Forelimb muscle (tissue), 1 donor: ENCODE measurements around the gene ERVH48-1. TPM values are rescaled to one million over a fixed set of nuclear protein-coding genes. Genes with fewer than 3 reads are reported as not detected.
"Not testable (repeated sequence)": the region's sequence is repeated elsewhere in the genome, so short reads cannot be mapped to it uniquely, and the experiment has no call there.

Experiments used
- DNase-seq: peaks from one replicate; pipeline ENCODE4 v3.0.0-alpha.2; 2013; ENCODE audit warnings: low read depth
- polyA plus RNA-seq: library from polyadenylated mRNA; unstranded; fragments of 120-200 nt; gene quantifications from one replicate; pipeline ENCODE4 v1.2.1, GENCODE V29; 2013; ENCODE audit not compliant: insufficient read length

Gene ERVH48-1
- polyA plus RNA-seq, 1 donor: 1.2 TPM

DNA sequence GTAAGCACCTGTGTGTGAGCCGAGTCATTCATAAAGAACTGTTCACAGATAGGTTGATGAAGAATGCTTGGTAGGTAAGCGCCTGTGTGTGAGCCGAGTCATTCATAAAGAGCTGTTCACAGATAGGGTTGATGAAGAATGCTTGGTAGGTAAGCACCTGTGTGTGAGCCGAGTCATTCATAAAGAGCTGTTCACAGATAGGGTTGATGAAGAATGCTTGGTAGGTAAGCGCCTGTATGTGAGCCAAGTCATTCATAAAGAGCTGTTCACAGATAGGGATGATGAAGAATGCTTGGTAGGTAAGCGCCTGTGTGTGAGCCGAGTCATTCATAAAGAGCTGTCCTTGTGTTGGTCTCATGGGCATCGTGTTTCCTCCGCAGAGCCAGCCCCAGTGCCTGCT lies 16.9 kb downstream of the ERVH48-1 start:
- not testable (repeated sequence) for DNase-seq

DNA sequence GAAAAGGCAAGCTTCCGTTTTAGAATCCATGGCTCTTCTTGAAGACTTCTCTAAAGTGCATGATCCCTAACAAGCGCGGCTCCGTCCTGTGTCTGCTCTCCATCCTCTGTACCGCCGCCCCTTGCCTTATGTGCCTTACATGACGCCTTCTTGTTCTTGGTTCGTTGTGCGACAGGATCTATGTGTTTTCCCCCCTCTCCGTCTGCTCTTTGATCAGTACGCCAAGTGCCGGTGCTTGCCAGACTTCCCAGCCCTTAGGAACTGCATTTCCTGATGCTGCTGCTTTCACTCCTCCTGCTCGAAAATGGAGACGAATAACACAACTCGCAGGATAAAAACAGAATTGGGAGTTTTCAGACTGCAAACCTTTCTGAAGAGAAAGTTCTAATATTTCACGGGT lies 19.2 kb downstream of the ERVH48-1 start:
- DNase-seq: no peak

DNA sequence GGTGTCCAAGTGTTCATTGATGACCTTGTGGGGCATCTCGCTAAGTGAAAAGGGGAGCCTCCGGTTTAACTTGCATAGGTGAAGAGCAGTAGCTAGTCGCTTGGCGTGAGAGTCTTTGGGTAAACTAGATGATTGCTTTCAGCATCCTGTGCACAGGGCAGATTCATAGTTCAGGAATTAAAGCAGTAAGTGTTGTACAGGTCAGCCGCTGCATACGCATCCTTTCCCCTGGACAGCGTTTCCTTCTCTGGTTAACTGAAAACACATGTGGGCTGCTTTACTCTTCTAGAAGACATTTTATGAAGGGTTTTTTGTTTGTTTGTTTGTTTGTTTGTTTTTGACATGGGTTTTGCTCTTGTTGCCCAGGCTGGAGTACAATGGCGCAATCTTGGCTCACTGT lies 20.2 kb downstream of the ERVH48-1 start:
- DNase-seq: no peak

DNA sequence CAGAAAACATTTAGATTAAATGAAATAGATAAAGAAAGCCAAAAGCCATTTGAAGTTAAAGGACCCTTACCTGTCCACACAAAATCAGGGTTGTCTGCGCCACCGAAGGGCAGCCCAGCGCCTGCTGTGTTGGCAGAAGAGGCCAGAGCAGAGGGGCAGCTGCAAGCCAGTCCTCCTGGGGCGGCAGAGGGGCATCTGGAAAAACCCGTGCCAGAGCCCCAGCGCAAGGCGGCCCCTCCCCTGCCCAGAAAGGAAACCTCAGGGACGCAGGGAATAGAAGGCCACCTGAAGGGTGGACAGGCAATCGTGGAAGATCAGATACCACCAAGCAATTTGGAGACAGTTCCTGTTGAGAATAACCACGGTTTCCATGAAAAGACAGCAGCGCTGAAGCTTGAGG lies 21.6 kb downstream of the ERVH48-1 start:
- DNase-seq: no peak

DNA sequence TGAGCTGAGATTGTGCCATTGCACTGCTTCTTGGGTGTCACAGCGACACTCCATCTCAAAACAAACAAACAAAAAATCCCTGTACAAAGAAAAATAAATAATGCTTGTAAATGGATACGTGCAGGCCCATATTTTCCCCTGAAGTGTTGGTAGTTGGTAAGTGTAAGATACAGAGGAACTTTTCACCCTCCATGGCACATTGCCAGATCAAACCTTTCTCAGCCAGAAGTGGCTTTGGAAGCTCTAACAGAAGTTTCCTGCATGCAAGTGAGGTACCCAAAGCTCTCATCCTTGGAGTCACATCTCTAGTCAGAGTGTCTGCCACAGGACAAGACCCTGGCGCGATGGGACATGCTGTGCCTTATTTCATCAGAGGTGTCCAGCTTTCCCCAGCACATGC lies 25.0 kb downstream of the ERVH48-1 start:
- no peak for DNase-seq

DNA sequence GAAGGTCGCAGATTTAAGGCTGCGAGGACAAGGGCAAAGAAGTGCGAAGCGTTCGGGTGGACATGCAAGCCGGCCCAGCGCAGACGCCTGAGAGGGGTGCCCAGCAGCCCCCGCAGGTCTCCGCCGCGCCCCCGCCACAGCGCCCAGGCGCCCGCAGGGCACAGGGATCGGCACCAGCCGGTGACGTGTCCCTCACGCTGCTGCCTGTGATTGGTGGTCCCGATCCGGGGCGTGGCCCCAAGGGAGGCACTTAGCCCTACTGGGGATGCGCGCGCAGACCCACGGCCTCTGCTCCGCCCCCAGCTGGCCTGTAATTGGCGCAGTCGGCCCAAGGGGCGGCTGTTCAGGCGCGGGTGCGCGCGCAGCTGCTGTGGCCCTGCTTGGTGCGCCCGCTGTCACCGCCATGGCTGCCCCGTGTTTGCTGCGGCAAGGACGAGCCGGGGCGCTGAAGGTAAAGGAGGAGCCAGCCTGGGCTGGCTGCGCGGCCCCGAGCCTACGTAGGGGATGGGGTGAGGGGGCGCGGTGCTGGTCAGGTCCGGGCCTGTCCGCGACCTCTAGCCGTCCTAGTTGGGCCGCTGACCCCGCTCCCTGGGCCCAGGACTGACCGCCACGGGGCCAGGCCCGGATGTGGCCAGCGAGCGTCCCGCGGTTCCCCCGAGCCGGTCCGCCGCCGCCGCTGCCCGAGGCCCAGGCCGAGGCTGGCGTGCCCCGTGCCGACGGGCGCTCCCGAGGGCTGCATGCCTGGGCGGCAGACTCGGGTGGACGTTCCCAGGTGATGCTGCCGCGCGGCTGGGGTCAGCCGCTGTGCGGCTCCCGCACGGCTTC lies 32.3 kb downstream of the ERVH48-1 start, which contains the start of gene NDUFV3:
Gene NDUFV3 (plus strand): TSS at position 379 of the 825 bp plus-strand sequence. CDS start 25 bp downstream, at position 404.
- DNase-seq: peak; percentile 93

DNA sequence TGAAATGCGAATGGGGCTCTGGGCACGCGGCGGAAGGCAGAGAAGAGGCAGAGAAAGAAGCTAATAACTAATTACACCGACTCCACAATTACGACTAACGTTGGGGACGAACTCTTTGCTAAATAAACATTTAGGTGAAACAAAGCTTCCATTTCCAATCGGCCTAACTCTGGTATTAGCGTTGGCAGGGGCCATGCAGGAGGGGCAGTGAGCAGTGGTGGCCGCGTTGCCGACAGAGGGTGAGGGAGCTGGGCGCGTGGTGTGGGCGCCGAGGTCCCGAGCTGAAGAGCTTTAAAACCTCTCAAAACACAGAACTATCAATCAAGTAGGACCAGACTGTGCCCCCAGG lies 32.9 kb downstream of the ERVH48-1 start:
- DNase-seq: no peak

DNA sequence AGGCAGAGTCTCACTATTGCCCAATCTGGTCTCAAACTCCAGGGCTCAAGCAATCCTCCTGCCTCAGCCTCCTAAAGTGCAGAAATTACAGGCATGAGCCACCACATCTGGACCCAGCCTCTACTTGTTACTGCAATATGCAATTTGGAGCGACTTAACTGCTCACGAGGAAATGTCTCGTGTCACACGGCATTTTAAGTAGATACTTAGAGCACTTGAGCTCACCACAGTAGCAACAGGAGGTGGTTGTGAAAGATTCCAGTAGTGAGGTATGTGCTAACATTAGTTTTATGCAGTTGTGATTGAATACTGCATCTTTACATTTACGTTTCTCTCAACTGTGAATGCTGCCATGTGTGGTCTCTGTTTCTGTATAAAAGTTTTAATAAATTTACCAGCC lies 38.1 kb downstream of the ERVH48-1 start:
- no peak for DNase-seq

DNA sequence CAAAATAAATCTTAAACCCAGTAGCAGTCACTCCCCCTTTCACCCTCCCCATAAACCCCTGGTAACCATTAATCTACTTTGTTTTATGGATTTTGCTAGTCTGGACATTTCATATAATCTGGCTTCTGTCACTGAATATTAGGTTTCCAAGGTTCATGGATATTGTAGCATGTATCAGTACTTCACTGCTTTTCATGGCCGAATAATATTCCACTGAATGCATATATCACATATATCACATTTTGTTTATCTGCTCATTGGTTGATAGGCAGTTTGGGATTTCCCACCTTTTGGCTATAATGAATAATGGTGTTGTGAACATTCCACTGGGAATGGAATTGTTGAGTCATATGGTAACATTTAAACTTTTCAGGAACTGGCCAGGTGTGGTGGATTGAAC lies 41.5 kb downstream of the ERVH48-1 start:
- DNase-seq: no peak

DNA sequence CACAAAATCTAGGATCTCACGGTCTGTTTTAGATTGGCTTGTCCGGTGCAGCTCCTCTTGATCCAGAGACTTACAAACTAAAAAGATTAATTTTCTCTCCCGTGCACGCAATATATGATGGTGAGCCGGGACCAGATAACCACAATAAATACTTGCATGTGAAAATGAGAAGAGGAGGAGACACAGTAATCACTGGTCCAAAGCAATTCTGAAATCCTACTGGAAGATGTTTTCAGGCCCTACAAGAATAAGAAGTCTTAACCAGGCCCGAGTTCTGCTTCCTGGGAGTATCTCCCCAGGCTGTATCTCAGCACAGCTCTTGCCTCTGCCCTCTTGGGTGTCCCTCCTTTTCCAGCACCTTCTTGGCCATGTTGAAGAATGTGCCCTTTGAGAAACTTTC lies 45.1 kb downstream of the ERVH48-1 start:
- no peak for DNase-seq

DNA sequence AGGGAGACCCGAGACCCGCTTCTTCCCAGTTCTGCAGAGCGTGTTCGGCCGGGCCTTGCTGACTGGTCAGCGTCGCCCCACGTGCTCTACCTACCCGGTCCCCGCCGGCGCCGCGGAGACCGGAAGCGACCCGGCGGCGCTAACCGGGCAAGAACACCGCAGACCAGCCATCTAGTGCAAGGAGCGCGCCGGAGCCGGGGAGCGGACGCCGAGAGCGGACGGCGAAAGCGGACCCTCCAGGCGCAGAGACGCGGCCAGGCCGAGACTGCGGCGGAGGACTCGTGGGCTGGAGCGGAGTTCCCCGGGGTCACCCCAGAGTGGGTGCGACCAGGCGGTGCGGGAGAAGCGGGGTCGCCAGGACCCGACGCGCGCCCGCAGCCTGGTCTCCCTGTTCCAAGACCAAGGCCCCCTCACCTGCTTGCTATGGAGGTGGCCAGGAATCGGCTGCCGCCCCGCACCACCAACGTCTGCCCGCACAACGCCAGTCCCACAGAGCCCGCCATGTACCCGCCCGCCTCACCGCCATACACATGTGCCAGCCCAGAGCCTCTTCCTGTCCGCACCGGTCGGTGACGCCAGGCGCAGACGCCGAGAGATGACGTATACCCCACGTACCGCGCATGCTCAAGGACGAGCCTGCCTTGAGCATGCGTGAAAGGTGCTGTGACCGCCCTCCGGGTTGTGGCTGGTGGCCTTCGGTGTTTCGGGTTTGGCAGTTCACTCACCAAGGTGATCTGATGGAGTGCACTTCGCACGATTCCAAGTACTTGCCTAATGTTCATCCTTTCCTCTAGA lies 46.2 kb downstream of the ERVH48-1 start, which contains the start of gene WDR4:
Gene WDR4 (minus strand): TSS at position 547 of the 795 bp plus-strand sequence. CDS start 44 bp downstream, at position 503.
- DNase-seq: peak; percentile 95

DNA sequence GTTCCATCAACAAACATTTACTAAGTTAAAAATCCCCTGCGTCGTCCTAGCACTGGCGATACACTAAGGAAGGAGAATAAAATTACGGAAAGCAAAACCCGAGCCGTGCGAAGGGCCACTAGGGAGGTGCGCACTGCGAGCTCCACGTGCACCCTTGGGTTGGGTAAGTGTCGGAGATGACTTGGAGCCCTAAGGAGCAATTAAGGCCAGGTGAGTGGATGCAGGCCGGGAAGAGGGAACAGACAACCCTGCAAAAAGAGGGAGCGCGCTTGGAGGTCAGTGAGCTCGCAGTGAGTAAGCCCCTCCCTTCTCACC lies 46.8 kb downstream of the ERVH48-1 start:
- DNase-seq: no peak

DNA sequence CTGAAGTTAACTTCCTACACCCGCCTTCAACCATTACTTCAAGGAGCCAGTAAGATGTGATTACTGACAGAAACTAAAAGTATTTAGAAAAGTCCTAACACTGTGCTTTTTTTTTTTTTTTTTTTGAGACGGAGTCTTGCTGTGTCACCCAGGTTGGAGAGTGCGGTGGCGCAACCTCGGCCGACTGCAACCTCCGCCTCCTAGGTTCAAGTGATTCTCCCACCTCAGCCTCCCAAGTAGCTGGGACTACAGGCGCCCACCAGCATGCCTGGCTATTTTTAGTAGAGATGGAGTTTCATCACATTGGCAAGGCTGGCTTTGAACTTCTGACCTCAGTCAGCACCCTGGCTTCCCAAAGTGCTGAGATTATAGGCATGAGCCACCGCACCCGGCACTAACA lies 49.6 kb downstream of the ERVH48-1 start:
- not testable (repeated sequence) for DNase-seq

DNA sequence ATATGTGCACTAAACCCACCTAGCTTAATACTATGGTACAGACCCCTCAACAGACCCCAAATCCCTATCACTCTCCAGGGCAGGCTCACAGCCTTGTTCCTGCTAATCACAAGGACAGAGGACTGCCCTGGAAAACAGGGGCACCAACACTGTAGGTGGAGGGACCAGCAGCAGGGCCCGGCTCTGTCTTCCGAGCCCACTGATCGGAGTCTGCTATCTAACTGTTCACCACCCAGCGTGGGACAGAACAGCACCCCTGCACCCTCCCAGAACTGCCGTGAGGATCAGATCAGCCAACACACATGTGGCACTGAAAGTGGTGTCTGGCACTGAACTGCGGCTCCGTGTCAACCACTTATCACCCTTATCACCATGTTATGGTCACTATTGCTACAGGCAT lies 52.3 kb downstream of the ERVH48-1 start:
- DNase-seq: no peak

DNA sequence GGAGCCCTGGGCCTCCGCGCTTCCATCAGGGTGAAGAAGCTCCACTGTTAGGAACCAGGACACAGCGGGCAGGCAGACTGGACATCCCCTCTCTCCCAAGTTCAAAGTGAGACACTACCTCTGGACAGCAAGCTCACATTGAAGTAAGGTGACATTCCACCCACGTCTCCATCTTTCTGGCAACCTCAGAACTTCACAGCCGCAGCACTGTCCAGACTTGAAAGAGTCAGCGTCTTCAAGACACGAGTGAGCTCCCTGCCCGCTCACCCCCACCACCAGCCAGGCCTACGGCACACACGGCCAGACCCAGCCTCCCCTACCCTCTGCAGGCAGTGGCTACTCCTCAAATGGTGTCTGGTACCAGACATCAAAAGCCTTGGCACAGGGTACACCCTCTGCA lies 57.2 kb downstream of the ERVH48-1 start:
- no peak for DNase-seq

Other genes with a start within 250 kb of the ERVH48-1 start
- gene WDR4, start 46.1 kb downstream of the ERVH48-1 start, polyA plus RNA-seq: 8.0 TPM
- 35.7 TPM for gene NDUFV3, start 32.3 kb downstream of the ERVH48-1 start, polyA plus RNA-seq
- gene PKNOX1, start 48.9 kb upstream of the ERVH48-1 start, polyA plus RNA-seq: 15.6 TPM
- gene CBS, start 150.2 kb upstream of the ERVH48-1 start, polyA plus RNA-seq: 5.0 TPM
- gene U2AF1, start 181.9 kb upstream of the ERVH48-1 start, polyA plus RNA-seq: 47.9 TPM
- gene CRYAA, start 243.4 kb upstream of the ERVH48-1 start, polyA plus RNA-seq: not detected